ENCODE results near the gene UPF3B. TPM values are rescaled to one million over a fixed set of nuclear protein-coding genes. Genes with fewer than 3 reads are reported as not detected.
A peak's percentile ranks its signal among the peaks of the same experiment; 100 is the strongest.
"Not testable (repeated sequence)": the region's sequence is repeated elsewhere in the genome, so short reads cannot be mapped to it uniquely, and the experiment has no call there.

Gene UPF3B
- total RNA-seq, 1 experiment from 2014 or later = 27.8 TPM

- no peaks in the 10 kb centered on the region for H3K27me3 ChIP-seq (ENCODE audit: control insufficient read depth, insufficient read depth, low read length)
- in situ Hi-C loops (cut with HindIII; ENCODE audit: low pct_unique_long_range_greater_than_20kb, low sequenced_read_pairs) (no loop called here), intact Hi-C loops (cut with micrococcal nuclease; ENCODE audit: unreplicated experiment) (no loop called here)
- no peak for TF ChIP-seq POLR2AphosphoS5 (IDR thresholded peaks at IDR 0.05; ENCODE audit: low read depth, low read length)
- no peak for TF ChIP-seq CTCF (IDR thresholded peaks at IDR 0.05)
- no peak for TF ChIP-seq TCF7L2 (IDR thresholded peaks at IDR 0.05; ENCODE audit: low read depth, low read length)
- no peak for TF ChIP-seq SIN3A (IDR thresholded peaks at IDR 0.05; ENCODE audit: borderline replicate concordance, insufficient read depth, low read depth, low read length)
- TF ChIP-seq REST (IDR thresholded peaks at IDR 0.05; ENCODE audit: insufficient read depth in 1 of 2, low read depth in 2 of 2, low read length in 1 of 2) = no peak
- H3K9me3 ChIP-seq (ENCODE audit: control insufficient read depth, insufficient read depth, low read depth, low read length) = no peaks in the 10 kb centered on the region
- POLR2A ChIA-PET = interaction anchor here (0.7 kb wide), 1 partner anchor 31 kb away, joined by 3 read pairs; no protein-coding TSS in a partner anchor
- BruUV-seq (replicated peaks) = no TSS peak
- no peaks in the 10 kb centered on the region for H3K36me3 ChIP-seq (ENCODE audit: control insufficient read depth, insufficient read depth, low read length)
- CTCF ChIA-PET = no interaction called here
- no peak overlapping the region for H3K4me3 ChIP-seq (ENCODE audit: low read depth in 2 of 2, low read length in 2 of 2)
- ATAC-seq (peak; percentile 39; the same call in 1 of the 2 replicates), DNase-seq (ENCODE audit: low read depth, low spot score) (no peak)
- H3K4me1 ChIP-seq (ENCODE audit: control insufficient read depth, insufficient read depth, low read length) = no peaks in the 10 kb centered on the region
- no peak overlapping the region for H3K27ac ChIP-seq (ENCODE audit: low read length)
Measured at GRCh38 chrX:119899125-119899524, 46.4 kb upstream of the UPF3B start.

- DNase-seq (ENCODE audit: low read depth, low spot score) (no peak), ATAC-seq (peak; percentile 38; the same call in 1 of the 2 replicates)
- H3K4me3 ChIP-seq (ENCODE audit: low read depth in 2 of 2, low read length in 2 of 2) = no peak within 1 kb of the TSS
- intact Hi-C loops (cut with micrococcal nuclease; ENCODE audit: unreplicated experiment) = no loop called here
- TF ChIP-seq REST (IDR thresholded peaks at IDR 0.05; ENCODE audit: insufficient read depth in 1 of 2, low read depth in 2 of 2, low read length in 1 of 2) = no peak
- TF ChIP-seq POLR2AphosphoS5 (IDR thresholded peaks at IDR 0.05; ENCODE audit: low read depth, low read length) = no peak
- TF ChIP-seq SIN3A (IDR thresholded peaks at IDR 0.05; ENCODE audit: borderline replicate concordance, insufficient read depth, low read depth, low read length) = no peak
- no peak for TF ChIP-seq CTCF (IDR thresholded peaks at IDR 0.05)
- TF ChIP-seq TCF7L2 (IDR thresholded peaks at IDR 0.05; ENCODE audit: low read depth, low read length) = no peak
- POLR2A ChIA-PET = no interaction called here
- no peaks in the 10 kb centered on the region for H3K4me1 ChIP-seq (ENCODE audit: control insufficient read depth, insufficient read depth, low read length)
- in situ Hi-C loops (cut with HindIII; ENCODE audit: low pct_unique_long_range_greater_than_20kb, low sequenced_read_pairs) = no loop called here
- BruUV-seq (replicated peaks) = no TSS peak
- H3K36me3 ChIP-seq (ENCODE audit: control insufficient read depth, insufficient read depth, low read length) = no peaks in the 10 kb centered on the region
- H3K27me3 ChIP-seq (ENCODE audit: control insufficient read depth, insufficient read depth, low read length) = no peaks in the 10 kb centered on the region
- CTCF ChIA-PET = interaction anchor here (0.5 to 0.8 kb wide), 3 partner anchors 8 to 529 kb away, joined by 3 to 4 read pairs (median 3); no protein-coding TSS in a partner anchor
- no peak within 1 kb of the TSS for H3K27ac ChIP-seq (ENCODE audit: low read length)
- H3K9me3 ChIP-seq (ENCODE audit: control insufficient read depth, insufficient read depth, low read depth, low read length) = no peaks in the 10 kb centered on the region
Measured at GRCh38 chrX:119895843-119896326, 43.1 kb upstream of the UPF3B start, which contains the start of gene AKAP14. Gene AKAP14 (plus strand): TSS chrX:119895893. CDS start chrX:119903224, 7,331 bp downstream.

GRCh38 chrX:119891961-119892692, 39.4 kb upstream of the UPF3B start:
- H3K27ac ChIP-seq (ENCODE audit: low read length); intact Hi-C loops (cut with micrococcal nuclease; ENCODE audit: unreplicated experiment); H3K36me3 ChIP-seq (ENCODE audit: control insufficient read depth, insufficient read depth, low read length); in situ Hi-C loops (cut with HindIII; ENCODE audit: low pct_unique_long_range_greater_than_20kb, low sequenced_read_pairs); POLR2A ChIA-PET; H3K9me3 ChIP-seq (ENCODE audit: control insufficient read depth, insufficient read depth, low read depth, low read length); H3K4me1 ChIP-seq (ENCODE audit: control insufficient read depth, insufficient read depth, low read length); H3K4me3 ChIP-seq (ENCODE audit: low read depth in 2 of 2, low read length in 2 of 2); H3K27me3 ChIP-seq (ENCODE audit: control insufficient read depth, insufficient read depth, low read length); BruUV-seq (replicated peaks); DNase-seq (ENCODE audit: low read depth, low spot score); ATAC-seq: not testable (repeated sequence)
- CTCF ChIA-PET = interaction anchor here (0.7 kb wide), 1 partner anchor 987 kb away, joined by 3 read pairs; no protein-coding TSS in a partner anchor
